ENCODE measurements around the gene NATD1. TPM values are rescaled to one million over a fixed set of nuclear protein-coding genes. Genes with fewer than 3 reads are reported as not detected.
A peak's percentile ranks its signal among the peaks of the same experiment; 100 is the strongest.

The NATD1 gene
- total RNA-seq, 1 donor from 2014 or later = 14.4 TPM

- no peak for DNase-seq (ENCODE audit: low spot score)
- intact Hi-C loops (cut with DNase I) = no loop called here
Measured at GRCh38 chr17:21291862-21292261, 38.7 kb upstream of the NATD1 start.

DNA sequence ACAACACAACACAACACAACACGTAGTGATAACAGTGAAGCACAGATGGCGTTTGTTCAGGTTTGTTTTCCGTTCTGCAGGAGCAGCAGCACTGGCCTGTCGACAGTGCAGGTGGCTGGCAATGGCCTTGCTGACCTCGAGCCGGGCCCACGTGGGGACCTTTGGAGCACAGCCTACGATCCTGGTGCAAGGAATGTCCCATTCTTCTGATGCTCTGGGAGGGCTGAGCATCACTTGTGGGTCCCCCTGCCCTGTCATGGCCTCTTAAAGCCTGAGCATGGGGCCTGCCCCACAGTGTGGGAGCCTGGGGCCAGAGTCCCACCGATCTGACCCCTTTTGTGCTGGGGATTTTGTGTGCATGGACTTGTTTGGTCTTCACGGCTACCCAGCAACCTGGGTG lies 38.1 kb upstream of the NATD1 start:
- DNase-seq (ENCODE audit: low spot score) = no peak
- intact Hi-C loops (cut with DNase I) = no loop called here

- intact Hi-C loops (cut with DNase I) = loop anchor here (5.0 kb wide), 2 partner anchors 87 to 163 kb away; partner anchors contain the start of genes DHRS7B and KCNJ12
- DNase-seq (ENCODE audit: low spot score) = no peak
Measured at GRCh38 chr17:21289902-21290571, 36.8 kb upstream of the NATD1 start.

GRCh38 chr17:21289175-21289901 lies 36.1 kb upstream of the NATD1 start:
- DNase-seq (ENCODE audit: low spot score) = no peak
- intact Hi-C loops (cut with DNase I) = loop anchor here (5.0 kb wide), 2 partner anchors 88 to 162 kb away; partner anchors contain the start of genes DHRS7B and KCNJ12

DNA sequence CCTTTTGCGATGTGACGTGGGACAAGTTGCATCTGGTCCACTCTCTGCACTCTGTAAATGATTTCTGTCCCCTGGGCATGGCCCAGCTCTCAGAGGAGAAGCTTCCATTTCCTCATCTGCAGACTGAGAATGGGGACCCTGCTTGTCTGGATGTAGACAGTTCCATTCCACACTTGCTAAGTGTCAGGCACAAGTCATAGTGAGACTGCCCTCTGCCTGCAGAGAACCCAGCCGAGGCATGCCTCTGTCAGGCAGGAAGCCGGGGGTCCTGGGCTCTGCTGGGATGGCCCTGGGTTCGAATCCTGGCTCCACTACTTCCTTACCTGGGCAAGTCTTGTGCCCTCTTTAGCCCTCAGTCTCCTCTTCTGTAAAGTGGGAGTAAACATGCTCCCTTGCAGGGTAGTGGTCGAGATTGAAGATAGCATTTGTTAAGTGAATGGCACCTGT lies 35.4 kb upstream of the NATD1 start:
- no peak for DNase-seq (ENCODE audit: low spot score)
- intact Hi-C loops (cut with DNase I) = loop anchor here (5.0 kb wide), 2 partner anchors 89 to 161 kb away; partner anchors contain the start of genes DHRS7B and KCNJ12

GRCh38 chr17:21287703-21288449 lies 34.7 kb upstream of the NATD1 start:
- DNase-seq (ENCODE audit: low spot score) = peak; percentile 99
- intact Hi-C loops (cut with DNase I) = loop anchor here (2.0 to 5.0 kb wide), 4 partner anchors 89 to 245 kb away; partner anchors contain the start of genes DHRS7B, KCNJ12 and USP22

GRCh38 chr17:21286909-21287702 lies 33.9 kb upstream of the NATD1 start:
- intact Hi-C loops (cut with DNase I) = loop anchor here (2.0 to 5.0 kb wide), 4 partner anchors 90 to 244 kb away; partner anchors contain the start of genes DHRS7B, KCNJ12 and USP22
- no peak for DNase-seq (ENCODE audit: low spot score)

DNA sequence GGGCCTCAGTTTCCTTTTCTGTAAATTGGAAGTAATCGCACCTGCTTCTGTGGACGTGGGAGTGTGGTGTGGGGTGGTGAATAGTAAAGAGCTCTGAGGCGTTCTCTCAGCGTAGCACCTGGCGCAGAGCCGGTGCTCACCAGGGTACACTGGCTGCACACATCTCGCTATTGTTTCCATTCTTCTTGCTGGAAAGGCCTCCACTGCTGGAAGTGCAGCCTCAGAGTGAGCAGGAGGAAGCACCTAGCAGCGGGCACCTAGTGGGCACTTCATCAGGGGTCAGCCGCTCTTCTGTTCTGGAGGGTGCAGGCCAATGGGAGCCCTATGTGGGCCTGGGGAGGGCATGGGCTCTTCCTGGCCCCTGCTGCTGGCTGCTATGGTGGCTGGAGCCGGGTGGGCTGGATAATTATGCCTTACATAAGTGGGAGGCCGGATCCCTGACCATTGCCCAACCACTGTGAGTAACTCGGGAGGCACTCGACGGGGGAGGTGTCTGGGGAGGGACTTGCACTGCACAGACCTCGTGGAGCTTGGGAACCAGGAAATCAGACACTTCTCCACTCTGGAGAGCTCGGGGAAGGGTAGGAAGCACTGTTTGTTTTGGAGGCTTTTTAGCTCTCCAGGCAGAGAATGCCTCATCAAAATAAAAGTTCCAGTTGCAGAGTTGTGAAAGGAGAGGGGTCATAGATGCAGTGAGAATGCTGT lies 33.0 kb upstream of the NATD1 start:
- peak; percentile 94 for DNase-seq (ENCODE audit: low spot score)
- intact Hi-C loops (cut with DNase I) = loop anchor here (2.0 to 5.0 kb wide), 4 partner anchors 91 to 243 kb away; partner anchors contain the start of genes DHRS7B, KCNJ12 and USP22

DNA sequence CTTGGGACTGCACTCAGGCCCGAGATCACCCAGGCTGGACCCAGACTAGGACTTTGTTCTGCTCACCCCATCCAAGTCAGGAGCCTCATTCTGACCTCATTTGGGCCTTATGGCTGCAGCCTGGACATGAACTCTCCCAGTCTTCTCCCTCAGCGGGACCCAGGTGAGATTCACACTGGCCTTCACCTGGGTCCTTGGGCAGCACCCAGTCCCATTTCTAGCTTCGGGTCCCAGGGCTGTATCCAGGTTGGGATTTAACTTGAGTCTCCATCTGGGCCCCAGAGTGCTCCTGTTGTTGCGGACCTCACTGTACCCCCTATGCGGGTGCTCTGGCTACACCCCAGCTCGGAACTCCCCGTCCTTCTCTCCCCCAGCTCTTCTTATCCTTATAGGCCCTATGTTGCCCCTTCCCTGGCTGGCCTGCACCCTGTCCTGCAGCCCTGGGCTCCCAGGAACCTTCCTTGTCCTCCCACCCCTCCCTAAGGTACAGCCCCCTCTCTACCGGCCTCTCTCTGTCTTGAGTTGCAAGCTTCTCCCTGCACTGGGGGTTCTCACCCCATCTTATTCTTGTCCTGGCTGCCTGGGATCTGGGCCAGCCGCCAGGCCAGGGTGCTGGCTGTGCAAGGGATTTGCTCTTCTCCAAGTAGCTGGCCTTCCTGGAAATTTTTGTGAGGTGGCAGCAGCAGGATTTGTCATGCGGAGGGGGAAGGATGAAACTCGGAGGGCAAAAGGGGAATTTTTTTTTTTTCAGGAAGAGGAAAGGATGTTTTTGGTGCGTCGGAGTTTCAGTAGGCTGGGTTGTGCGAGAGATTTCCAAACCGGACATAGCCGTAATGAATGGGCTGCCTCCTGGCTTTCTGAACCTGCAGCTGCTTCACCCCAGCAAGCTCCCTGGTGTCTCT lies 32.2 kb upstream of the NATD1 start:
- intact Hi-C loops (cut with DNase I) = loop anchor here (2.0 to 5.0 kb wide), 4 partner anchors 92 to 243 kb away; partner anchors contain the start of genes DHRS7B, KCNJ12 and USP22
- no peak for DNase-seq (ENCODE audit: low spot score)

- intact Hi-C loops (cut with DNase I) = loop anchor here (5.0 kb wide), 3 partner anchors 33 to 157 kb away; partner anchors contain the start of genes DHRS7B and KCNJ12
- DNase-seq (ENCODE audit: low spot score) = peak; percentile 100
Measured at GRCh38 chr17:21284319-21285163, 31.3 kb upstream of the NATD1 start, which contains the start of gene MAP2K3. Gene MAP2K3, plus strand, starts transcription at chr17:21284711. Its CDS starts 210 bp downstream, at chr17:21284921.

GRCh38 chr17:21283482-21284318 lies 30.5 kb upstream of the NATD1 start:
- no peak for DNase-seq (ENCODE audit: low spot score)
- intact Hi-C loops (cut with DNase I) = loop anchor here (2.0 to 5.0 kb wide), 2 partner anchors 34 to 229 kb away; no protein-coding TSS in a partner anchor

- intact Hi-C loops (cut with DNase I) = loop anchor here (2.0 to 5.0 kb wide), 2 partner anchors 34 to 230 kb away; no protein-coding TSS in a partner anchor
- DNase-seq (ENCODE audit: low spot score) = no peak
Measured at GRCh38 chr17:21282850-21283249, 29.6 kb upstream of the NATD1 start.

DNA sequence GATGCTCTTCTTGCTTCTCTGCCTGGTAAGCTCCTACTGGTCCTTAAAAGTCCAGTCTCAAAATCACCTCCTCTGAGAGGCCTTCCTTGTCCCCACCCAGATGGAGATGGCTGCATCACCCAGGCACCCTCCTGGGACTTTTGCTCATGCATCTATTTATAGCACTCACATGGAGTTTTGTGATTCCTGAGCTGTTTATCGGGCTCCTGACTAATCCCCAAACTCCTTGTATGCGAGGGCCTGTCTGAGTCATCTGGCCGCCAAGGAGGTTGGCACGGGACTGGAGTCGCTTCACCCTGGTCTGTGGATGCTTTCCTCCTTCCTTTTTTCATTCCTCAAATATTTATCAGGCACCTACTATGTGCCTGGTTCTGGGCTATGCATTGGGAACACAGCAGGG lies 29.0 kb upstream of the NATD1 start:
- no peak for DNase-seq (ENCODE audit: low spot score)
- intact Hi-C loops (cut with DNase I) = loop anchor here (2.0 to 5.0 kb wide), 2 partner anchors 35 to 231 kb away; no protein-coding TSS in a partner anchor

DNA sequence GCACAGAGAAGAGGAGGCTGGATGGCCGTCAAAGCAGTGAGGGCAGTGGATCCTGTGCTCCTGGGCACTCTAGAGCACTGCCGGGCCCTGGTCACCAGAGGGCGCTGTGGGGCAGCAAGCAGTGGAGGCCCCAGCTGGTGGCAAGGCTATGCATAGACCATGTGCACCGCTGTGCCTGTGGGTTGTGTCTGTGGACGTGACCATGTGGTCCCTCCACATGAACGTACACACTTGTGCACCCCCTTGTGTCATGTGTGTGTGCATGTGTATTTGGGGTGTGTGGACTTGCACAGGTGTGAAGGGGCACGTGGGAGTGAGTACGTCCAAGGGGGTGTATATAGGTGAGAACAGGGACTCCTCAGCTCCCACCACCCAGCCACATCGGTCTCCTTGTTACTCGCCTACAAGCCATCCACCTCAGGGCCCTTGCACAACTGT lies 26.9 kb upstream of the NATD1 start:
- intact Hi-C loops (cut with DNase I) = loop anchor here (5.0 kb wide), 1 partner anchor 37 kb away; no protein-coding TSS in a partner anchor
- DNase-seq (ENCODE audit: low spot score) = peak; percentile 96

GRCh38 chr17:21279582-21279981 lies 26.4 kb upstream of the NATD1 start:
- DNase-seq (ENCODE audit: low spot score) = no peak
- intact Hi-C loops (cut with DNase I) = loop anchor here (5.0 kb wide), 1 partner anchor 67 kb away; the partner anchor contains the start of gene TMEM11
